B cell (primary cell): ENCODE measurements around the gene XRCC6. TPM values are rescaled to one million over a fixed set of nuclear protein-coding genes. Genes with fewer than 3 reads are reported as not detected.

Experiments used
- ATAC-seq: fragments of 200-7000 bp; cut with Tn5 transposase; one replicate; pipeline ENCODE4 v1.10.0; 2021; ENCODE audit warnings: low read depth, mild to moderate bottlenecking, moderate number of reproducible peaks, moderate library complexity
- CTCF ChIA-PET: fragments of 350-600 bp; sonication (Branson Sonifier 250); formaldehyde crosslinking; loops from one replicate; lab custom pipeline; 2021; ENCODE audit warnings: antibody characterized with exemption, inconsistent platforms; lab: Charles Lee
- POLR2A ChIA-PET: fragments of 350-600 bp; sonication (Branson Sonifier 250); formaldehyde crosslinking; loops from one replicate; lab custom pipeline; 2021; ENCODE audit warnings: antibody characterized with exemption; lab: Charles Lee
- DNase-seq: peaks from one replicate; pipeline ENCODE4 v3.0.0; 2013
- H2AFZ ChIP-seq: 2 replicates; pipeline ENCODE4 v1.6.1; 2012; ENCODE audit warnings: mild to moderate bottlenecking, low read depth, low read length; ENCODE audit not compliant: insufficient read depth, poor library complexity, severe bottlenecking
- H3K27ac ChIP-seq, 2 donors: 1 replicate in 1 of 2; 2 replicates in 1 of 2; pipeline ENCODE4 v1.5.1; 2012 to 2013; ENCODE audit warnings: low read length in 2 of 2, mild to moderate bottlenecking in 2 of 2, moderate library complexity in 1 of 2
- H3K27me3 ChIP-seq, 4 experiments: fragments of 200-600 bp in 1 of 4; sonication (generic) in 1 of 4; replicated peaks in 1 of 4; 1 replicate in 2 of 4; 2 replicates in 2 of 4; pipeline versions ENCODE4 v1.6.1 to v1.7.0; 2013 to 2016; ENCODE audit warnings: low read length in 3 of 4, mild to moderate bottlenecking in 2 of 4, mixed read lengths in 1 of 4, moderate library complexity in 1 of 4; ENCODE audit not compliant: insufficient read depth in 4 of 4, control insufficient read depth in 3 of 4; ENCODE audit errors: control extremely low read depth in 1 of 4
- H3K36me3 ChIP-seq, 2 experiments: replicated peaks in 1 of 2; 1 replicate in 1 of 2; 2 replicates in 1 of 2; pipeline versions ENCODE4 v1.6.1 to v1.7.1; 2013; ENCODE audit warnings: low read length in 1 of 2; ENCODE audit not compliant: insufficient read depth in 2 of 2, control insufficient read depth in 1 of 2; ENCODE audit errors: control extremely low read depth in 1 of 2, extremely low read depth in 1 of 2
- H3K4me1 ChIP-seq, 2 donors: fragments of 200-600 bp in 1 of 2; sonication (generic) in 1 of 2; 1 replicate in 1 of 2; 2 replicates in 1 of 2; pipeline versions ENCODE4 v1.5.1 to v1.6.1; 2013 to 2017; ENCODE audit warnings: low read length in 2 of 2; ENCODE audit not compliant: control insufficient read depth in 2 of 2, insufficient read depth in 2 of 2
- H3K4me2 ChIP-seq: replicated peaks from 2 replicates; pipeline ENCODE3; 2012; ENCODE audit warnings: mild to moderate bottlenecking, low read depth, low read length; ENCODE audit not compliant: poor library complexity, severe bottlenecking
- H3K4me3 ChIP-seq, 5 experiments: fragments of 200-600 bp in 1 of 5; sonication (generic) in 1 of 5; 1 replicate in 3 of 5; 2 replicates in 2 of 5; pipeline versions ENCODE4 v1.5.1 to v1.7.0; 2011 to 2016; ENCODE audit warnings: low read length in 4 of 5, mild to moderate bottlenecking in 4 of 5, low read depth in 2 of 5, control low read depth in 1 of 5, moderate library complexity in 1 of 5; ENCODE audit not compliant: insufficient read depth in 1 of 5; ENCODE audit errors: control extremely low read depth in 1 of 5, extremely low read depth in 1 of 5
- H3K79me2 ChIP-seq: fragments of 200-600 bp; sonication (generic); one replicate; pipeline ENCODE4 v1.6.0; 2016; ENCODE audit warnings: low read length; ENCODE audit not compliant: control insufficient read depth, insufficient read depth
- H3K9ac ChIP-seq: fragments of 200-600 bp; sonication (generic); 2 replicates; pipeline ENCODE4 v1.6.1; 2017; ENCODE audit warnings: mild to moderate bottlenecking, low read length, moderate library complexity
- H3K9me3 ChIP-seq, 3 donors: one replicate each; pipeline versions ENCODE4 v1.6.1 to v1.7.1; 2013; ENCODE audit warnings: low read length in 2 of 3; ENCODE audit not compliant: control insufficient read depth in 2 of 3, insufficient read depth in 1 of 3; ENCODE audit errors: control extremely low read depth in 1 of 3
- H4K20me1 ChIP-seq: 2 replicates; pipeline ENCODE4 v1.6.0; 2012; ENCODE audit warnings: mild to moderate bottlenecking, low read length; ENCODE audit not compliant: insufficient read depth, control insufficient read depth, poor library complexity, severe bottlenecking
- H3K27ac Mint-ChIP-seq: one replicate; pipeline ENCODE4 v1.8.0; 2021; ENCODE audit warnings: mixed read lengths
- H3K27me3 Mint-ChIP-seq: one replicate; pipeline ENCODE4 v1.8.0; 2021; ENCODE audit warnings: mixed read lengths
- H3K4me1 Mint-ChIP-seq: one replicate; pipeline ENCODE4 v1.8.0; 2021; ENCODE audit warnings: mixed read lengths
- H3K4me3 Mint-ChIP-seq: one replicate; pipeline ENCODE4 v1.8.0; 2021; ENCODE audit warnings: mixed read lengths
- H3K9me3 Mint-ChIP-seq: one replicate; pipeline ENCODE4 v1.8.0; 2022; ENCODE audit warnings: mixed read lengths; ENCODE audit not compliant: insufficient read depth
- EZH2 ChIP-seq: IDR thresholded peaks from 2 replicates; pipeline ENCODE4 v1.6.1; 2012; ENCODE audit warnings: borderline replicate concordance, low read depth, mild to moderate bottlenecking, moderate library complexity, low read length; ENCODE audit not compliant: insufficient read depth, poor library complexity, severe bottlenecking
- WGBS: methylation state at CpG from one replicate; pipeline ENCODE4 v1.1.5; 2013; ENCODE audit warnings: missing lambda C conversion rate; ENCODE audit not compliant: insufficient coverage; 5-methylcytosine and 5-hydroxymethylcytosine counted together
- intact Hi-C: fragments of 100-400 bp; cut with micrococcal nuclease; formaldehyde crosslinking; loops from one replicate; pipeline ENCODE4 v1.10.0; 2022
- polyA plus RNA-seq: library from polyadenylated mRNA; depleted of rRNA; stranded (reverse); fragments of >200 nt; gene quantifications from 2 replicates; pipeline ENCODE4 v1.2.3, GENCODE V29; 2012
- total RNA-seq, 2 donors: library from RNA; stranded (reverse); fragments of 120-200 nt in 1 of 2; gene quantifications; 1 replicate in 1 of 2; 2 replicates in 1 of 2; pipeline versions ENCODE4 v1.2.3 to v1.2.4, GENCODE V29; 2013 to 2022
- TF ChIP-seq, protein P1 (sequence below): fragments of 200-600 bp; IDR thresholded peaks from one replicate; pipeline ENCODE4 v1.8.0; 2022; ENCODE audit warnings: antibody characterized with exemption, mild to moderate bottlenecking

The XRCC6 gene
- total and polyA plus RNA-seq, 2 donors (not counting 1 experiment from before 2014, with no cell fraction given) = 55.4 to 180 TPM

DNA sequence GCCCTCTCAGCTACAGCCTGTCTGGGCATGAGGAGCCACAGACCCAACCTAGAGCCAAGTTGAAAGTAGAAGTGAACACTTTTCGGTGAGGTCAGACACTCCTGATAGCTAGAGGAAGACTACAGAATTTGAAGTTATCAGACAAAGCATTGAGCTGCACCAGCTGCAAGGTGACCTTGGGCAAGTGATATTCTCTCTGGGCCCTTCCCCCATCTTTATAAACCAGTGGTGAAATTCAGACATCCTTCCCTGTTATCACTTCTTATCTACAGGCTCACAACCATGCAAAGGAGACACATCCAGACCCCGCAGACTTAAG lies 23.5 kb upstream of the XRCC6 start:
- Histone ChIP-seq H3K4me1 (no peaks in the 10 kb centered on the region), H3K27me3 (no peaks in the 10 kb centered on the region), H4K20me1 (no peaks in the 10 kb centered on the region), H2AFZ (no peak overlapping the region), H3K9me3 (no peaks in the 10 kb centered on the region), H3K36me3 (peaks cover 0 to 15% of the 10 kb centered on the region in 2 experiments), H3K27ac (no peak overlapping the region), H3K4me3 (no peak overlapping the region), H3K4me2 (no peak overlapping the region), H3K79me2 (no peaks in the 10 kb centered on the region), H3K9ac (no peak overlapping the region)
- TF ChIP-seq, protein P1, sequence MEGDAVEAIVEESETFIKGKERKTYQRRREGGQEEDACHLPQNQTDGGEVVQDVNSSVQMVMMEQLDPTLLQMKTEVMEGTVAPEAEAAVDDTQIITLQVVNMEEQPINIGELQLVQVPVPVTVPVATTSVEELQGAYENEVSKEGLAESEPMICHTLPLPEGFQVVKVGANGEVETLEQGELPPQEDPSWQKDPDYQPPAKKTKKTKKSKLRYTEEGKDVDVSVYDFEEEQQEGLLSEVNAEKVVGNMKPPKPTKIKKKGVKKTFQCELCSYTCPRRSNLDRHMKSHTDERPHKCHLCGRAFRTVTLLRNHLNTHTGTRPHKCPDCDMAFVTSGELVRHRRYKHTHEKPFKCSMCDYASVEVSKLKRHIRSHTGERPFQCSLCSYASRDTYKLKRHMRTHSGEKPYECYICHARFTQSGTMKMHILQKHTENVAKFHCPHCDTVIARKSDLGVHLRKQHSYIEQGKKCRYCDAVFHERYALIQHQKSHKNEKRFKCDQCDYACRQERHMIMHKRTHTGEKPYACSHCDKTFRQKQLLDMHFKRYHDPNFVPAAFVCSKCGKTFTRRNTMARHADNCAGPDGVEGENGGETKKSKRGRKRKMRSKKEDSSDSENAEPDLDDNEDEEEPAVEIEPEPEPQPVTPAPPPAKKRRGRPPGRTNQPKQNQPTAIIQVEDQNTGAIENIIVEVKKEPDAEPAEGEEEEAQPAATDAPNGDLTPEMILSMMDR = peak; percentile 3
- TF ChIP-seq EZH2 = no peak
- Mint-ChIP-seq H3K9me3 (no peaks in the 10 kb centered on the region), H3K27me3 (no peaks in the 10 kb centered on the region), H3K4me1 (no peaks in the 10 kb centered on the region), H3K4me3 (no peak overlapping the region), H3K27ac (no peak overlapping the region)
- WGBS = 100% methylated on average over 1 of the region's 2 CpGs
- ATAC-seq = no peak
- ChIA-PET POLR2A (no interaction called here), CTCF (interaction anchor here (0.6 to 1.5 kb wide), 8 partner anchors 10 to 360 kb away, joined by 3 to 5 read pairs (median 3); partner anchors contain the start of gene POLR3H)
- intact Hi-C loops = no loop called here
- no peak for DNase-seq

DNA sequence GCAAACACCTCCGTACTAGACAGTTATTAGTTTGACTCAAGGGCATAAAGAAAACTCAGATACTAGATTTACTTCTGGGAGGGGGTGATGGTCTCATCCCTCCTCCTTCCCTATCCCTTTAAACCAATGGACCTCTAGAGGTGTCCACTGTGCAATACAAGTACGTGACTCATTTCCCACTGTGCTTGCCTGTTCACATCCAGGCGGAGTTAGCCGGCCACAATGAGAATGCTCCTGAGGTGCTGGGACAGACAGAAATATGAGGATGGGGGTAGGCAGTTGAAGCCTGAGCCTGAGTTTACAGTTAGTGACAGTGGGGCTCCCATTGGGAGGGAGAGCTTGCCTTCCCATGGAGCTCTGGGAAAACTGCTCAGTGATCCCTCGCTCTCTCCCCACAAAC lies 23.0 kb upstream of the XRCC6 start:
- Mint-ChIP-seq H3K4me3 (no peak overlapping the region), H3K4me1 (no peaks in the 10 kb centered on the region), H3K27ac (no peak overlapping the region), H3K27me3 (no peaks in the 10 kb centered on the region), H3K9me3 (no peaks in the 10 kb centered on the region)
- H3K9ac ChIP-seq = no peak overlapping the region
- ATAC-seq = no peak
- H3K27ac ChIP-seq = no peak overlapping the region
- H3K9me3 ChIP-seq = no peaks in the 10 kb centered on the region
- intact Hi-C loops = no loop called here
- POLR2A ChIA-PET = no interaction called here
- CTCF ChIA-PET = interaction anchor here (0.6 to 1.5 kb wide), 6 partner anchors 10 to 360 kb away, joined by 3 to 5 read pairs (median 4); partner anchors contain the start of gene POLR3H
- WGBS = 95% methylated on average over 3 of the region's 5 CpGs
- no peak overlapping the region for H3K4me3 ChIP-seq
- no peak overlapping the region for H2AFZ ChIP-seq
- no peaks in the 10 kb centered on the region for H3K79me2 ChIP-seq
- H3K4me2 ChIP-seq = no peak overlapping the region
- H3K4me1 ChIP-seq = no peaks in the 10 kb centered on the region
- TF ChIP-seq, protein P1 = no peak
- no peak for TF ChIP-seq EZH2
- H3K36me3 ChIP-seq = peaks cover 0 to 20% of the 10 kb centered on the region in 2 experiments
- no peak for DNase-seq
- H4K20me1 ChIP-seq = no peaks in the 10 kb centered on the region
- H3K27me3 ChIP-seq = no peaks in the 10 kb centered on the region
